ENCODE measurements around the gene SLC18A2.
"Not testable (repeated sequence)": the region's sequence is repeated elsewhere in the genome, so short reads cannot be mapped to it uniquely, and the experiment has no call there.

Gene SLC18A2

GRCh38 chr10:117262903-117263293, 22.0 kb downstream of the SLC18A2 start:
- DNase-seq (ENCODE audit: low read depth): no peak

- no peak for DNase-seq (ENCODE audit: low read depth)
Measured at GRCh38 chr10:117264782-117265181, 23.9 kb downstream of the SLC18A2 start.

- no peak for DNase-seq (ENCODE audit: low read depth)
Measured at GRCh38 chr10:117266400-117266799, 25.5 kb downstream of the SLC18A2 start.

GRCh38 chr10:117266812-117267211, 25.9 kb downstream of the SLC18A2 start:
- DNase-seq (ENCODE audit: low read depth): no peak

GRCh38 chr10:117268258-117268657, 27.3 kb downstream of the SLC18A2 start:
- no peak for DNase-seq (ENCODE audit: low read depth)

- DNase-seq (ENCODE audit: low read depth): no peak
Measured at GRCh38 chr10:117268907-117269306, 28.0 kb downstream of the SLC18A2 start.

GRCh38 chr10:117271427-117271826, 30.5 kb downstream of the SLC18A2 start:
- DNase-seq (ENCODE audit: low read depth): peak; percentile 40

GRCh38 chr10:117272195-117273076, 31.5 kb downstream of the SLC18A2 start:
- DNase-seq (ENCODE audit: low read depth): no peak

- no peak for DNase-seq (ENCODE audit: low read depth)
Measured at GRCh38 chr10:117273980-117274379, 33.1 kb downstream of the SLC18A2 start.

- DNase-seq (ENCODE audit: low read depth): no peak
Measured at GRCh38 chr10:117274509-117274908, 33.6 kb downstream of the SLC18A2 start.

GRCh38 chr10:117275121-117275520, 34.2 kb downstream of the SLC18A2 start:
- DNase-seq (ENCODE audit: low read depth): no peak

GRCh38 chr10:117277675-117278074, 36.8 kb downstream of the SLC18A2 start:
- DNase-seq (ENCODE audit: low read depth): no peak

- DNase-seq (ENCODE audit: low read depth): no peak
Measured at GRCh38 chr10:117284716-117285494, 44.0 kb downstream of the SLC18A2 start.

- not testable (repeated sequence) for DNase-seq (ENCODE audit: low read depth)
Measured at GRCh38 chr10:117290872-117291271, 50.0 kb downstream of the SLC18A2 start.

- DNase-seq (ENCODE audit: low read depth): no peak
Measured at GRCh38 chr10:117294039-117294645, 53.2 kb downstream of the SLC18A2 start.

- no peak for DNase-seq (ENCODE audit: low read depth)
Measured at GRCh38 chr10:117294735-117295134, 53.8 kb downstream of the SLC18A2 start.

- no peak for DNase-seq (ENCODE audit: low read depth)
Measured at GRCh38 chr10:117298219-117298618, 57.3 kb downstream of the SLC18A2 start.

GRCh38 chr10:117299435-117299834, 58.5 kb downstream of the SLC18A2 start:
- no peak for DNase-seq (ENCODE audit: low read depth)

- no peak for DNase-seq (ENCODE audit: low read depth)
Measured at GRCh38 chr10:117300671-117301070, 59.8 kb downstream of the SLC18A2 start.

- not testable (repeated sequence) for DNase-seq (ENCODE audit: low read depth)
Measured at GRCh38 chr10:117303451-117303850, 62.5 kb downstream of the SLC18A2 start.

- no peak for DNase-seq (ENCODE audit: low read depth)
Measured at GRCh38 chr10:117306674-117307073, 65.8 kb downstream of the SLC18A2 start.

GRCh38 chr10:117311261-117311660, 70.3 kb downstream of the SLC18A2 start:
- DNase-seq (ENCODE audit: low read depth): no peak

GRCh38 chr10:117312430-117312829, 71.5 kb downstream of the SLC18A2 start:
- peak; percentile 12 for DNase-seq (ENCODE audit: low read depth)
